HFFc6 (cell line): ENCODE data around the gene PRXL2C. TPM values are rescaled to one million over a fixed set of nuclear protein-coding genes. Genes with fewer than 3 reads are reported as not detected.
A peak's percentile ranks its signal among the peaks of the same experiment; 100 is the strongest.
"Not testable (repeated sequence)": the region's sequence is repeated elsewhere in the genome, so short reads cannot be mapped to it uniquely, and the experiment has no call there.

Experiments used
- DNase-seq: peaks from one replicate; pipeline ENCODE4 v3.0.0-alpha.2; 2018
- H3K27ac Mint-ChIP-seq: 2 replicates; pipeline ENCODE4 v1.8.0; 2020; ENCODE audit warnings: mild to moderate bottlenecking, mixed read lengths
- H3K27me3 Mint-ChIP-seq: 2 replicates; pipeline ENCODE4 v1.8.0; 2021; ENCODE audit warnings: mild to moderate bottlenecking, moderate library complexity, mixed read lengths; ENCODE audit not compliant: insufficient read depth
- H3K36me3 Mint-ChIP-seq: 2 replicates; pipeline ENCODE4 v1.8.0; 2021; ENCODE audit warnings: low read depth, mixed read lengths
- H3K4me1 Mint-ChIP-seq: 2 replicates; pipeline ENCODE4 v1.8.0; 2020; ENCODE audit warnings: low read depth, mixed read lengths
- H3K4me3 Mint-ChIP-seq: 2 replicates; pipeline ENCODE4 v1.8.0; 2020; ENCODE audit warnings: mild to moderate bottlenecking, moderate library complexity, mixed read lengths
- H3K9me3 Mint-ChIP-seq: 2 replicates; pipeline ENCODE4 v1.8.0; 2020; ENCODE audit warnings: mild to moderate bottlenecking, mixed read lengths
- total RNA-seq, 6 experiments: library from RNA; stranded (reverse); fragmentation: NEBNext Ultra II Directional; extraction: Animal tissue kit (Norgen Biotek cat#: 25700); gene quantifications; 2 replicates in 1 of 6; 3 replicates in 5 of 6; pipeline ENCODE4 v1.2.3, GENCODE V29; 2021
- TF ChIP-seq, protein P1 (sequence below): fragments of 200-600 bp; sonication (generic); IDR thresholded peaks from 2 replicates; pipeline ENCODE4 v1.5.0; 2021; ENCODE audit warnings: antibody characterized with exemption, mild to moderate bottlenecking

The PRXL2C gene
- total RNA-seq, 6 experiments from 2014 or later = 16.3 to 19.7 (median 17.8) TPM

DNA sequence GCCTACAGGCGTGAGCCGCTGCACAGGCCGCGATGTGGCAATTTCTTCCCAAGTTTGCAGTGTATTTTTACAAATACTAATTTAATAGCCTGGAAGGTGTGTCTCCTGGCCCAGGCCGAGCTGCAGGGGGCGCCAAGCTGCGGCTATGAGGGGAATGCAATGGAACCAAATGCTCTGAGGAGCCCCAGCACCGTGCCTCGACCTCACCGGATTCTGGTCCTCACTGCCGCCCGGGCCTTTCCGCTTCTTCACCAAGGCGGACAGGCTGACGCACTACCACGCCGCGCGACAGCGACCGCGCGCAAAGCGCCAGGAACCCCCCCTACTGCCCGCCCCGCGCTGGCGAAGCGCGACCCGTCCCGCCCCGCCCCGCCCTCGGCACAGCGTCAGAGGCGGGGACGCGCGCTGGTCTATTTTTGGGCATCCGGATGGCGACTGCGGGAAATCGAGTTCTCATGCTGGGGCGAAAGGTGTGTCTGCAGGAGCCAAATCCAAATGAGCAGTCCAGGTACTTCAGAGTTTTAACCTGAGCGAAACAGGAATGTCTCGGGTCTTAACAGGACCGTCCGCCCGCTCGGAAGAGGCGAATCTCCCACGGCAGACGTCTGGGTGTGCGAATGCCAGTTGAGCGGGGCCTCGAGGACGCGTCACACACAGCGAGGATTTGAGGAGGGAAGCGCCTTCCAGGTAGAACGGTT lies 31.7 kb upstream of the PRXL2C start:
- H3K27ac Mint-ChIP-seq = no peak overlapping the region
- no peak for DNase-seq
- H3K4me3 Mint-ChIP-seq = peak overlapping the region; percentile 61
- H3K27me3 Mint-ChIP-seq = peaks cover 10% of the 10 kb centered on the region
- H3K9me3 Mint-ChIP-seq = peaks cover 3% of the 10 kb centered on the region; the same call in 1 of the 2 replicates
- H3K36me3 Mint-ChIP-seq = no peaks in the 10 kb centered on the region
- H3K4me1 Mint-ChIP-seq = no peaks in the 10 kb centered on the region
- TF ChIP-seq, protein P1, sequence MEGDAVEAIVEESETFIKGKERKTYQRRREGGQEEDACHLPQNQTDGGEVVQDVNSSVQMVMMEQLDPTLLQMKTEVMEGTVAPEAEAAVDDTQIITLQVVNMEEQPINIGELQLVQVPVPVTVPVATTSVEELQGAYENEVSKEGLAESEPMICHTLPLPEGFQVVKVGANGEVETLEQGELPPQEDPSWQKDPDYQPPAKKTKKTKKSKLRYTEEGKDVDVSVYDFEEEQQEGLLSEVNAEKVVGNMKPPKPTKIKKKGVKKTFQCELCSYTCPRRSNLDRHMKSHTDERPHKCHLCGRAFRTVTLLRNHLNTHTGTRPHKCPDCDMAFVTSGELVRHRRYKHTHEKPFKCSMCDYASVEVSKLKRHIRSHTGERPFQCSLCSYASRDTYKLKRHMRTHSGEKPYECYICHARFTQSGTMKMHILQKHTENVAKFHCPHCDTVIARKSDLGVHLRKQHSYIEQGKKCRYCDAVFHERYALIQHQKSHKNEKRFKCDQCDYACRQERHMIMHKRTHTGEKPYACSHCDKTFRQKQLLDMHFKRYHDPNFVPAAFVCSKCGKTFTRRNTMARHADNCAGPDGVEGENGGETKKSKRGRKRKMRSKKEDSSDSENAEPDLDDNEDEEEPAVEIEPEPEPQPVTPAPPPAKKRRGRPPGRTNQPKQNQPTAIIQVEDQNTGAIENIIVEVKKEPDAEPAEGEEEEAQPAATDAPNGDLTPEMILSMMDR = peak; percentile 55

DNA sequence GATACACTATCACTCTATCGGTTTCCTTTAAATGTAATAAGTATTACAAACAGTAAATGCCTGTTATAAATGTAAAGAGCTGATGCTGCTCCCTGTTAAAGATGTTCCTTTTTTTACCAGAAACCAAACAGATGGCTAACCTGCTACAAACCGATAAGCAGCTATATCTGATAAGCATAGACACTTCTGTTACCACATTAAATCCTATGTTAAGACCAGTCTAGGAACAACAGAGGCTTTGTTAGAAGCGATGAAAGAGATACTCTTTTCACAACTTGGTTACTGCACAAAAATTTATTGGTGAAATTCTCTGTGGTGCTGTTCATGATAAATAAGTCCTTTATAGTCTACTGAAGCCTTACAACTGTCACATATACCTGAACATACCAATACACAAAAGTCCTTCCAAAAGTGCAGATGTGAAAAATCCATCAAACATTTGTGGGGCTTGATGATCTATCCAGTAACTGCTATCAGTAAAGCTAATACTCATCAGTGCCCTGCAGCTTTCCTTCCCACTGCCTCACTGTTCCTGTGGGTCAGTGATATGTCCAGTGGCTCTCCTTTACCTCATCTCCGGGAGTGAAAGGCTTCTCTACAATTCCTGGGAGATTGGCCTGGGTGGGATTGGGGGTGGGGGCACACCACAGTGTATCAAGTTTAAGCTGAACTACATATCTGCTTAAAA lies 25.8 kb upstream of the PRXL2C start:
- H3K36me3 Mint-ChIP-seq = no peaks in the 10 kb centered on the region

DNA sequence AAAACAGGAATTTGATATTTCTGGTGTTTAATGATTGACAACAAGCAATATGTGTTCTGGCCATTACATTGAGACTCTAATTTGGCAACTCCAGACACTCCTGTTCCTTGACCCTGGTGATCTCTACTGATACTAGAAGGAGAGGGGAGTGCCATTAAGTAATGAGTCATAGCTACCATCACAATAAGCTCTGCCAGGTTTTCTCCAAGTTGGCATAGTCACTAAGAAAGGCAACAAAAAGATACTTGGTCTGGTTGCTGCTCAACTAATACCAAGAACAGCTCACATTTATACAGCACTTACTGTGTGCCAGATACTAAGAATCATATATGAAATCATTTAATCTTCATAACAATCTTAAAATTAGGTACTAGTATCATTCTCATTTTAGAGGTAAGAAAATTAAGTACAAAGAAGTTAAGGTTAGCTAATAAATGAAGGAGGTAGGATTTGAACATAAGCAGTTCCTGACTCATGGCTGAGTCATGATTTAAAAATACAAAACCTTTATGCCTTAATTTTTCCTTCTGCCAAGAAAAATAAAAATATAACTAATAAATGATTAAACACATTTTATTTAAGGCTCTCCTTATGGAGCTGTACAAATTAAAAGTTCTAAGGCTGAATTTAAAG lies 19.9 kb upstream of the PRXL2C start:
- H3K36me3 Mint-ChIP-seq = no peaks in the 10 kb centered on the region; the same call in 1 of the 2 replicates
- peaks cover 6% of the 10 kb centered on the region; the same call in 1 of the 2 replicates for H3K27me3 Mint-ChIP-seq
- peak overlapping the region; percentile 42 for H3K4me3 Mint-ChIP-seq
- peaks cover 15% of the 10 kb centered on the region for H3K4me1 Mint-ChIP-seq
- TF ChIP-seq, protein P1 = no peak
- DNase-seq = peak; percentile 65
- peak overlapping the region; percentile 68 for H3K27ac Mint-ChIP-seq
- H3K9me3 Mint-ChIP-seq = 0 out of 2 replicates have a peak, but pooled peaks cover 7% of the 10 kb centered on the region

More for the DNA sequence above, 25.8 kb upstream of the PRXL2C start:
- TF ChIP-seq, protein P1 = no peak
- H3K4me3 Mint-ChIP-seq = no peak overlapping the region
- H3K27me3 Mint-ChIP-seq = peaks cover 5% of the 10 kb centered on the region; the same call in 1 of the 2 replicates
- no peaks in the 10 kb centered on the region for H3K4me1 Mint-ChIP-seq
- H3K9me3 Mint-ChIP-seq = no peaks in the 10 kb centered on the region
- no peak overlapping the region for H3K27ac Mint-ChIP-seq
- DNase-seq = no peak

DNA sequence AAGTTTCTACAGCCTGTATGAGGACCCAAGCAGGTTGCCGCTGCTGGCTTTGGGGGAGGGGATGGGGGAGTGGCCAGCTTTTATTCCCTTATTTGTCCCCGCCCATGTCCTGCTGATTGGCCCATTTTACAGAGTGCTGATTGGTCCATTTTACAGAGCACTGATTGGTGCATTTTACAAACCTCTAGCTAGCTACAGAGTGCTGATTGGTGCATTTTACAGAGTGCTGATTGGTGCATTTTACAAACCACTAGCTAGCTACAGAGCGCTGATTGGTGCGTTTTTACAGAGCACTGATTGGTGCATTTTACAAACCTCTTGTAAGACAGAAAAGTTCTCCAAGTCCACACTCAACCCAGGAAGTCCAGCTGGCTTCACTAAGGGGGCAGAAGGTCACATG lies 18.7 kb upstream of the PRXL2C start:
- not testable (repeated sequence) for DNase-seq, H3K27me3 Mint-ChIP-seq, H3K36me3 Mint-ChIP-seq, H3K27ac Mint-ChIP-seq, H3K4me3 Mint-ChIP-seq, H3K9me3 Mint-ChIP-seq
- H3K4me1 Mint-ChIP-seq = peaks cover 15% of the 10 kb centered on the region

DNA sequence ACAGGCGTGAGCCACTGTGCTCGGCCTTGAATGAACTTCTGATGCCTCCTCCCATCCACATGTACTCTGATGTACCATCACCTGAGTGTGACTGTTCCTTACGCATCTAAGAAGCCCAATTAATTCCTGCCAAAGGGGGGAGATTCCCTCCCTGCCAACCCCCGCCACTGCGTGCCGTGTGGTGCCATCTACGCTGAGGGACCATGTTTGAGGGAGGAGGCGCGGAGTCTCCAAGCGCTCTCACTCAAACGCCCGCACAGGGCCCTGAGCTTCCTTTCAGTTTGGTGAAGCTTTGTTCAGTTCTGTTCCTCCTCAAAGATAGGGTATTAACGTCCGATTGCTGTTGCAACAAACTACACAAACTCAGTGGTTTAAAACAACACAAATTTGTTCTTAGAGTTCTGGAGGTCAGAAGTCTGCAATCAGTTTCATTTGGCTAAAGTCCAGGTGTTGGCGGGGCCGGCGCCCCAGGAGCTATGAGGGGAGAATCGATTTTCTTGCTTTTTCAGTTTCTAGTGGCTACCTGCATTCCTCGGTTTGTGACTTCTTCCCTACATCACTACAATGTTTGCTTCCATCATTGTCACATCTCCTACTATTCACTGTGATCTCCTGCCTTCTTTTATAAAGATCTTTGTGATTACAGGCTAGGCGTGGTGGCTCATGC lies 13.9 kb upstream of the PRXL2C start:
- TF ChIP-seq, protein P1 = no peak
- H3K4me1 Mint-ChIP-seq = no peaks in the 10 kb centered on the region; the same call in 1 of the 2 replicates
- no peaks in the 10 kb centered on the region; the same call in 1 of the 2 replicates for H3K36me3 Mint-ChIP-seq
- H3K4me3 Mint-ChIP-seq = no peak overlapping the region
- H3K9me3 Mint-ChIP-seq = 0 out of 2 replicates have a peak, but pooled peaks cover 8% of the 10 kb centered on the region
- no peaks in the 10 kb centered on the region; the same call in 1 of the 2 replicates for H3K27me3 Mint-ChIP-seq
- no peak for DNase-seq
- H3K27ac Mint-ChIP-seq = no peak overlapping the region
